ENCODE measurements around the gene C17orf67. TPM values are rescaled to one million over a fixed set of nuclear protein-coding genes. Genes with fewer than 3 reads are reported as not detected.

The C17orf67 gene
- total and polyA plus RNA-seq, 9 donors: 1.5 to 6.0 (median 3.2) TPM

DNA sequence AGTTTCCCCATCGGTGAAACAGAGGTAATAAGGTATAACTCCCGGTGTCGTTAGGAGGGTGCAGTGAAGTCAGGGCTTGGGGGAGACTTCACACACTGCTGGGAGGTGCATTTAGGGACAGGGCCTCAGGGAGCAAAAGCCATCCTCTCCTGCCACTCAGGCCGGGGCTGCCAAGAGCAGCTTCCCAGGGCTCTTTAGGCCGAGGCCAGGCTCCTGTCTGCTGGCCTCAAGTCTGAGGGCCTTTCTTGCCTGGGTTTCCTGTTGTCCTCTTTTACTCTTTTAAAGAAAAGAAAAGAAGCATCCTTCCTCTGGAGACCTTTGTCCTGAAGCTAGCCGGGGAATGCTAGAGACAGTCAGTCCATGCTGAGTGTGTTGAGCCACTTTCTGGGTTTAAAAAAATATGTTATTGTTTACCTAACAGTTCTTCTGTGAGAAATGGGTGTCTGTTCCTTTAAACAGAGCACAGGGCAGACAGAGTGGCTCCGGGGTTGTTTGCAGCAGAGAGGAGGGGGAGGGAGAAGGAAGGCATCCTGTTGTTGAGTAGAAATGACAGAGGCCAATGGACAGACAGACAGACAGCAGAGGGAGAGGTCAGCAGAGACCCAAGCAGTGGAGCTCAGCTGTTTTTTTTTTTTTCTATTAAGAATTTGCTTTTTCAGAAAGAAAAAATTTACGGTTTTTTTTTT lies 79.1 kb downstream of the C17orf67 start:
- Histone ChIP-seq H3K4me1 (ENCODE audit: insufficient read depth) (no peaks in the 10 kb centered on the region), H3K9me3 (no peaks in the 10 kb centered on the region), H3K36me3 (no peaks in the 10 kb centered on the region), H3K27ac (no peak overlapping the region), H3K4me3 (no peak overlapping the region), H3K27me3 (no peaks in the 10 kb centered on the region)
- DNase-seq: no peak
- TF ChIP-seq POLR2A (IDR thresholded peaks at IDR 0.05) (no peak), EP300 (IDR thresholded peaks at IDR 0.05) (no peak)
- TF ChIP-seq, protein P1, sequence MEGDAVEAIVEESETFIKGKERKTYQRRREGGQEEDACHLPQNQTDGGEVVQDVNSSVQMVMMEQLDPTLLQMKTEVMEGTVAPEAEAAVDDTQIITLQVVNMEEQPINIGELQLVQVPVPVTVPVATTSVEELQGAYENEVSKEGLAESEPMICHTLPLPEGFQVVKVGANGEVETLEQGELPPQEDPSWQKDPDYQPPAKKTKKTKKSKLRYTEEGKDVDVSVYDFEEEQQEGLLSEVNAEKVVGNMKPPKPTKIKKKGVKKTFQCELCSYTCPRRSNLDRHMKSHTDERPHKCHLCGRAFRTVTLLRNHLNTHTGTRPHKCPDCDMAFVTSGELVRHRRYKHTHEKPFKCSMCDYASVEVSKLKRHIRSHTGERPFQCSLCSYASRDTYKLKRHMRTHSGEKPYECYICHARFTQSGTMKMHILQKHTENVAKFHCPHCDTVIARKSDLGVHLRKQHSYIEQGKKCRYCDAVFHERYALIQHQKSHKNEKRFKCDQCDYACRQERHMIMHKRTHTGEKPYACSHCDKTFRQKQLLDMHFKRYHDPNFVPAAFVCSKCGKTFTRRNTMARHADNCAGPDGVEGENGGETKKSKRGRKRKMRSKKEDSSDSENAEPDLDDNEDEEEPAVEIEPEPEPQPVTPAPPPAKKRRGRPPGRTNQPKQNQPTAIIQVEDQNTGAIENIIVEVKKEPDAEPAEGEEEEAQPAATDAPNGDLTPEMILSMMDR (IDR thresholded peaks at IDR 0.05): no peak
- intact Hi-C loops (cut with DNase I): no loop called here
- WGBS, 3 donors: 35 to 41% (median 36%) methylated on average over 8 of the region's 8 CpGs

DNA sequence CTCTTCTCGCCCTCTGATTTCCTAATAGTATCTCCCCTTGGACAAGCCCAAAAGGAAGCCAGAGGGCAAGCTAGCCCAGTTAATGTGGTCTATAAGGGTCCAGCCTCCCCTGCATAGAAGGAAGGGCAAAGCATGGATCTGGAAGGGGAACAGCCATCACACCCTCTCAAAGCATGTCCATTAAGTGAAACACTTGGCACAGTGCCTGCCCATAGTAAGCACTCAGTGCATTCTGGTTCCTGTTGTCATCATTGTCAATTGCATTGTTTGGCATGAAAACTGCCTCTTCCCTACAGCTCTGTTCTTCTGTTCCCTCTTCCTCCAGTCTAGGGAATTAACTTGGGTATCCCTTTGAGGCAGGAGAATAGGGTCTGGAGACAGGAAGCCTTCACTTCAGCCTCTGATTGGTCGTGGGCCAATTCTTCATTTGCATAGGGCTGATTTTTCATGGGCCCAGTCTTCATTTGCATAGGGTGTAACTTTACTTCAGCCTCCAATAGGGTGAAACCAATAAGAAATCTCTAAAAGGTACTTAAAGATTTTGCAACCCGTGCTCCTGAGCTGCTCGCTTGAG lies 81.4 kb downstream of the C17orf67 start:
- WGBS, 3 donors: 77 to 81% (median 78%) methylated on average over 4 of the region's 4 CpGs
- H3K4me3 ChIP-seq: no peak overlapping the region
- no peak for DNase-seq
- no peaks in the 10 kb centered on the region for H3K9me3 ChIP-seq
- H3K36me3 ChIP-seq: no peaks in the 10 kb centered on the region
- TF ChIP-seq POLR2A (IDR thresholded peaks at IDR 0.05): no peak
- TF ChIP-seq, protein P1 (IDR thresholded peaks at IDR 0.05): no peak
- no peak for TF ChIP-seq EP300 (IDR thresholded peaks at IDR 0.05)
- H3K27me3 ChIP-seq: no peaks in the 10 kb centered on the region
- H3K27ac ChIP-seq: no peak overlapping the region
- intact Hi-C loops (cut with DNase I): no loop called here
- H3K4me1 ChIP-seq (ENCODE audit: insufficient read depth): no peaks in the 10 kb centered on the region

DNA sequence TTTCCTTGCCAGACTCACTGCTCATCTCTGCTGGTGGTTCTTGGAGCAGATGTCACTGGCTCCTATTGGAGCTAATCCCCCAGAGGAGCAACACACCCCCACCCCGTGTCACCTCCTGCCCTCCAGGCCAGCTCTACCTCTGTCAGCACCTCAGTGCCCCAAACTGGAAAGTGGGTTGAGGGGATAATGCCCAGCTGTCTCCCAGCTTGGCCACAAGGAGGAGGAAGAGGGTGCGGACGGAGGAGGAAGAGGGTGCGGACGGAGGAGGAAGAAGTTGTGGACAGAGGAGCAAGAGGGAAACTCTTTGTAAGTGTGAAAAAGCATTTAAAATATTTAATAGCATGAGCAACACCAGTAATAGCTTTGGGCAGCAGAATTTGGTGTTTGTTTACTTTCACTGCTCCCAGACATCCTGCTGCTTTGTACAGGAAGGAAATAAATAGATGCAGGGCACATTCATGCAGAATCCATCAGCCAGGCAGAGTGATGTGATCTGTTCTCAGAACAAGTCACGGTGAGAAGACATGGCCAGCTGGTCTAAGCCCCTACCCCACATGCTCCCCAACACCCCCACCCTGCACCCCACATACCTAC lies 82.5 kb downstream of the C17orf67 start:
- no peaks in the 10 kb centered on the region for H3K9me3 ChIP-seq
- no peaks in the 10 kb centered on the region for H3K27me3 ChIP-seq
- 57 to 62% (median 57%) methylated on average over 6 of the region's 6 CpGs for WGBS, 3 donors
- no peak for DNase-seq
- H3K4me1 ChIP-seq (ENCODE audit: insufficient read depth): no peaks in the 10 kb centered on the region
- TF ChIP-seq EP300 (IDR thresholded peaks at IDR 0.05) (no peak), POLR2A (IDR thresholded peaks at IDR 0.05) (no peak)
- TF ChIP-seq, protein P1 (IDR thresholded peaks at IDR 0.05): no peak
- no peak overlapping the region for H3K4me3 ChIP-seq
- H3K36me3 ChIP-seq: no peaks in the 10 kb centered on the region
- no peak overlapping the region for H3K27ac ChIP-seq
- intact Hi-C loops (cut with DNase I): no loop called here

DNA sequence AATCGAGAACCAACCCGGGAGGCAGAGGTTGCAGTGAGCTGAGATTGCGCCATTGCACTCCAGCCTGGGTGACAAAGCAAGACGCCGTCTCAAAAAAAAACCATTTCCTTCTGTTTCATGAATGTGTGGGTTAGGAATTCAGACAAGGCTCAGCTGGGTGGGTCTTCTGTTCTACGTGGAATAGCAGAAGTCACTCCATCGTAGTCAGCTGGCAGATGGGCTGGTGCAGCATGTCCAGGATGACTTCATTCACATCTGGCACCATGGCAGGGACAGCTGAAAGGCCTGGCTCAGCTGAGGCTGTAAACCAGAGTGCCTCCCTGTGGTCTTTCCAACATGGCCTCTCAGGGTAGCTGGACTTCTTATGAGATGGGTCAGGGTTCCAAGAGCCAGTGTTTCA lies 89.0 kb downstream of the C17orf67 start:
- Histone ChIP-seq H3K9me3 (no peaks in the 10 kb centered on the region), H3K27me3 (no peaks in the 10 kb centered on the region), H3K36me3 (no peaks in the 10 kb centered on the region), H3K4me3 (no peak overlapping the region), H3K27ac (no peak overlapping the region), H3K4me1 (ENCODE audit: insufficient read depth) (no peaks in the 10 kb centered on the region)
- 93 to 96% (median 94%) methylated on average over 7 of the region's 7 CpGs for WGBS, 3 donors
- TF ChIP-seq POLR2A (IDR thresholded peaks at IDR 0.05): no peak
- intact Hi-C loops (cut with DNase I): no loop called here
- DNase-seq: no peak

DNA sequence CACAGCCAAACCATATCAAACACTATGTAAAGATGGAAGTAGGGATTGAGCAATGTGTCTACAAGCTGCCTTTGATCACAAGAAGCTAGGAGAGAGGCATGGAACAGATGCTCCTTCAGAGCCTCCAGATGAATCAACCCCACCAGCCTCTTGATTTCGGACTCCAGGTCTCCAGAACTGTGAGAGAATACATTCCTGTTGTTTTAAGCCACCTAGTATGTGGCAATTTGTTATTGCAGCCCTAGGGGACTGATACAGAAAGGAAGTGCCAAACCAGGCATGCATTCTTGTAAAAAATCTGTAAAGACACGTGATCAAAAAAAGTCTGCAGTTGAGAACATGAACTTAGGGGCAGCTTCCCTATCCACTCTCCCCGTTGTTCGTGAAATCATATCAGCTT lies 91.1 kb downstream of the C17orf67 start:
- WGBS, 3 donors: 76 to 82% (median 79%) methylated on average over 4 of the region's 4 CpGs
- intact Hi-C loops (cut with DNase I): no loop called here

More for the DNA sequence above, 91.1 kb downstream of the C17orf67 start:
- Histone ChIP-seq H3K4me3 (no peak overlapping the region), H3K36me3 (no peaks in the 10 kb centered on the region), H3K9me3 (no peaks in the 10 kb centered on the region), H3K27ac (no peak overlapping the region), H3K27me3 (no peaks in the 10 kb centered on the region), H3K4me1 (ENCODE audit: insufficient read depth) (peaks cover 1% of the 10 kb centered on the region)
- no peak for TF ChIP-seq EP300 (IDR thresholded peaks at IDR 0.05)
- TF ChIP-seq, protein P1 (IDR thresholded peaks at IDR 0.05): no peak
- no peak for TF ChIP-seq POLR2A (IDR thresholded peaks at IDR 0.05)
- no peak for DNase-seq
